GM20000 (cell line): ENCODE data around the gene LCN9.

ENCODE experiments used
- DNase-seq: peaks from one replicate; pipeline ENCODE4 v3.0.0; 2012; ENCODE audit warnings: low spot score
- TF ChIP-seq, protein P1 (sequence below): IDR thresholded peaks from 2 replicates; pipeline ENCODE4 v1.5.1; 2012; ENCODE audit warnings: mild to moderate bottlenecking, control low read depth; ENCODE audit errors: extremely low read depth, missing control alignments

LCN9 gene

DNA sequence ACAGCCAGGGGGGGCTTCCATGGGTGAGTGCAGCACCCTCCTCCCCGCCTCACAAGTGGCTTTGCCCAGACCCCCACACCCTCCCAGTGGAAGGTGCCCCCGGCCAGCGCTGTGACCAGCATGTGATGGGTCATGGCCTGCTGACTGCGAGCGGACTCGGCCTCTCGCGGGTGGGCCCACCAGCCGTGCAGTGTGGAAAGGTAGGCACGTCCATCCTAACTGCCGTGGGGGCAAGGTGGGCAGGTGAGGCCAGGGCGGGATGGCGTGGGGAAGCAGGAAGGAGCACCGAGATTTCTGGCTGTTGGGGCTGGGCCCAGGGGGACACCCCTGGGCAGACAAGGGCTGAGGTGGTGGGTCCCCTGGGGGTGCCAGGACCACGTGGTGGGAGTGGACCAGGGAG is 24.1 kb downstream of the LCN9 start:
- TF ChIP-seq, protein P1, sequence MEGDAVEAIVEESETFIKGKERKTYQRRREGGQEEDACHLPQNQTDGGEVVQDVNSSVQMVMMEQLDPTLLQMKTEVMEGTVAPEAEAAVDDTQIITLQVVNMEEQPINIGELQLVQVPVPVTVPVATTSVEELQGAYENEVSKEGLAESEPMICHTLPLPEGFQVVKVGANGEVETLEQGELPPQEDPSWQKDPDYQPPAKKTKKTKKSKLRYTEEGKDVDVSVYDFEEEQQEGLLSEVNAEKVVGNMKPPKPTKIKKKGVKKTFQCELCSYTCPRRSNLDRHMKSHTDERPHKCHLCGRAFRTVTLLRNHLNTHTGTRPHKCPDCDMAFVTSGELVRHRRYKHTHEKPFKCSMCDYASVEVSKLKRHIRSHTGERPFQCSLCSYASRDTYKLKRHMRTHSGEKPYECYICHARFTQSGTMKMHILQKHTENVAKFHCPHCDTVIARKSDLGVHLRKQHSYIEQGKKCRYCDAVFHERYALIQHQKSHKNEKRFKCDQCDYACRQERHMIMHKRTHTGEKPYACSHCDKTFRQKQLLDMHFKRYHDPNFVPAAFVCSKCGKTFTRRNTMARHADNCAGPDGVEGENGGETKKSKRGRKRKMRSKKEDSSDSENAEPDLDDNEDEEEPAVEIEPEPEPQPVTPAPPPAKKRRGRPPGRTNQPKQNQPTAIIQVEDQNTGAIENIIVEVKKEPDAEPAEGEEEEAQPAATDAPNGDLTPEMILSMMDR, result no peak
- DNase-seq, result no peak

DNA sequence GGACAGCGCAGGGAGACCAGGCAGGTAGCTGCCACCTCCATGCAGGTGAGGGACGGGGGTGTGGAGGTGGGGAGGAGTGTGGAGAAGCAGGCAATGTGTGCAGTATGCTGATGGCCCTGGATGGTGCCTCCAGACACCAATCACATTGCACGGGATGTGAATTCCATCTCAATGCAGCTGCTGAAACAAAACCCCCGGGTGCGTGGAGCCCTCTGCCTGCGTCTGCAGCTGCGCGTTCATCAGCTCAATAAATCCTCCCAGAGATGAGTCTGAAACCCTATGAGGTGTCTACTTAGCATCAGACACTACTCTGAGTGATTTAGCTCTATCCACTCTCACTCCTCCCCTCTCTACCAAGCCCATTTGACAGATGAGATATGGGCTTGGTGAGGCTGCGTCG is 25.9 kb downstream of the LCN9 start:
- no peak for DNase-seq
- TF ChIP-seq, protein P1, result no peak

DNA sequence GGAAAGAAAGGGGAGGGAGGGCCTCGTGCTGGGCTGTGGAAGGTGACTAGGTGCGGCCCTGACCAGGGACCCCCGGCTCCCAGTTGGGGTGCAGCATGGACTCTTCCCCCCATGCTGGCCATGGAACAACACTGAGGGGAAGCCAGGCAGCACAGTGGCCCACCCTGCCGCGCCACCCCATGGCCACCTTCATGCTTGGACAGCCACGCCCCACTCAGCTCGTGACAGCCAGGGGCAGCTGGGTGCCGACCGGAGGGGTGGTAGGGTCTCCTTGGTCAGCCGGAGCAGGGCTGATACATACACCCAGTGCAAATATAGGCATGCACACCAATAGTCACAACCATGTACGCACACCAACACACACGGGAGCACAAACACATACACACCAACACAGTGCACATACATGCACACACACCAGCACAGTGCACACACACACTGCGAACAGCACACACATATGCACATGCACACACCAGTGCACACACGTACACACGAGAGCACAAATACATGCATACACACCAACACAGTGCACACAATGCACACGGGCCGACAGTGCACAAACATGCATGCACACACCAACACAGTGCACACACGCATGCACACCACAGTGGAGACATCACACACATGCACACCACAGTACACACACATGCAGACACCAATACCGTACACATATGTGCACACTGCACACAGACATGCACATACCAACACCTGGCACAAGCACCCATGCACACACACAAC is 27.9 kb downstream of the LCN9 start:
- TF ChIP-seq, protein P1, result no peak
- no peak for DNase-seq

DNA sequence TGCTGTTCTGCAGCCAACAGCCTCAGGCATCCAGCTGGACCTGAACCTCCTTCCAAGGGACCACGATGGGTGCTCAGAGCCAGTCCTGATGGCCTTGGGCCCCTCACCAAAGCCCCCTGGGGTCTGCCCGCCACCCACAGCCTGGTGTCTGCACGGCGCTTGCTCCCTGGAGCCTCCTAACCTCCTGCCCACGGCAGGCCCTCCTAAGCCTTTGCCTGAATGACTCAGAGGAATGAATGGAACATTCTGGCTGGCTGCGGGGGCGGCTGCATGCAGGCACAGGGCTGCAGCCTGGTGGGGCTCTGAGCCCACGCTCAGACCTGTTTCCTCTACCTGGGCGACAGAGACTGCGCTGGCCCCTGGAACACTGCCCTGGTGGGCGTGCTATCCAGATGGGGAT is 29.3 kb downstream of the LCN9 start:
- no peak for DNase-seq
- TF ChIP-seq, protein P1, result no peak

DNA sequence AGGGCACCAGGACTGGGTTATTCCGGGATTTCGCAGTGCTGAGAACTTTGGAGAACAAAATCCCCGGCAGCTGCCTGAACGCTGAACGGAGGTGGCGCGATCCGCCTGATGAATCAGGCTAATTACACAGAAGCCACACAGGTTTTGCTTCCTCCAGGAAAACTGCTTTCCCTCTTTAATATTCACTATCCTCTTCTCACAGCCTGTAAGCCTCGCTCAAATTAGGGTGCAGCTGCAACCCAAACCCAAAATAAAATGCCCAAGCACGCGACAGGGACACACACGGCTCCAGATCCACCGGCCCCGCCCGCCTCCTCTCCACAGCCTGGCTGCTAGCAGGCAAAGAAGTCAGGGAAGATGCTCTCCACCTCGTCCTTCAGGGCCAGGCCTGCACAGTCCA is 30.2 kb downstream of the LCN9 start:
- no peak for DNase-seq
- TF ChIP-seq, protein P1, result no peak

DNA sequence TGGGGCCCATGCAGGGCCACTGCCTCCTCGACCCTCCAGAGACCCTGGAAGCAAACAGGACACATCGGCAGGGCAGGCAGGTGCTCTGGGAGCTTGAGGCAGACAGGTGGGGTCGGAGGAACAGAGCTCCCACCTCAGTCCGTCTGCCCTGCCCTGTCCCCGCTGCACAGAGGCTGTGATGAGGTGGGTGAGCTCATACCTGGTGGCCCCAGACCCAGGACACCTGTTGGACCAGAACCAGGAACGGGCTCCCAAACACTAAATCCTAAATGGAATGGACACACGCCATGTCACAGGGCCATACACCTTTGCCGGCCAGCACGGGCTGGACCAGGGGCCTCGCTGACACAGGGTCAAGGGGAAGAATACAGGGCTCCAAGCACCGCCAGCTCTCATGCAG is 30.7 kb downstream of the LCN9 start:
- TF ChIP-seq, protein P1, result no peak
- DNase-seq, result no peak

DNA sequence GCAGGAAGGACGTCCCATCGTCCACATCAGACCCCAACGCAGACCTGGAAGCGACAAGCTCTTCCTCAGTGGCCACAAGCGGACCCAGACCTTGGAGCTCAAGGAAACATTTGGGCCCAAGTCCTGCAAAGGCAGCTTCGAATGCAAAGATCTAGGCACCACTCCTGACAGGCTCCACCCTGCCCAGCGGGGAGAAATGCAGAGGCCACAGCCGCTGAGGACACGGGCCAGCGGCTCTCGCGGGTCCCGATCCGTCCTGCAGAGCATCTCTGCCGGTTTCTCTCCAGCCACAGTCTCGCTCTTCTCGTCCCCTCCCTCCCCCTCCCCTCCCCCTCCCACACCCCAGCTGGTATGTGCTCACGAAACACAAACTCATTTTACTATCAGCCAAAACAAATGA is 31.3 kb downstream of the LCN9 start:
- no peak for DNase-seq
- TF ChIP-seq, protein P1, result no peak
